Midbrain (tissue), 1 donor: ENCODE measurements around the gene L3HYPDH.

Source experiments
- DNase-seq: peaks from one replicate; lab custom pipeline; 2025; lab: John Stamatoyannopoulos, UW

The L3HYPDH gene

DNA sequence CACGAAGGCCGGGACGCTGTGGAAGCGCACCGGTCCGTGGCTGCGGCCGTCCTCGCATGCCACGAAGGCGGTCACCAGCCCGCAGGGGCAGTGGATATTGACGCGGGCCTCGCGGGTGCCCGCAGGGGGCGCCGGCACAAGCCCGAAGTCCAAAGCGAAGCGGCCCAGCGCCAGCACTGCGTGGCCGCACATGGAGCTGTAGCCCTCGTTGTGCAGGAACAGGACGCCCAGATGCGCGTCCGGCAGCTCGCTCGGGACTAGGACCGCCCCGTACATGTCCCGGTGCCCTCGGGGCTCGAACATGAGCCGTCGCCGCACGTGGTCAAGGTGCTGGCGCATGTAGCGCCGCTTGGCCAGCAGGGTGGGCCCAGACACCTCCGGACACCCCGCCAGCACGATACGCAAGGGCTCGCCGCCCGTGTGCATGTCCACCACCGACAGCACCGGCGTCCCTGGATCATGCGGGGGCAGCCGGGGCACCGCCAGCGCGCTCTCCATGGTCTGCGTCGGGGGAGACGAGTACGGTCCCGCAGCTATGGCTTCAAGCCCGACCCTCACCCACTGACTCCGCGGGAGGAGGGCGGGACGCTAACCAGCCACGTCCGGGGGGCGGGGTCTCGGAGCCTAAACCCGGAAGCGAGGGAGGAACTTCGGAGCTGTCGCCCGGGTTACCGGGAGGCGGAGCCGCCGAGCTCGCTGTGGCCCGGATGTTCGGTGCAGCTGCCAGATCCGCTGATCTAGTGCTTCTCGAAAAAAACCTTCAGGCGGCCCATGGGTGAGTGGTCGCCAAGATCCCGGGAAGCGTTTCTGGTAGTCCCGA is at the start of gene L3HYPDH, which contains the start of gene JKAMP:
TSS of gene L3HYPDH (minus strand) at position 590 of the 820 bp plus-strand sequence. CDS start at position 498, 92 bp downstream.
TSS of gene JKAMP (plus strand) at position 699 of the 820 bp plus-strand sequence. CDS start at position 772, 73 bp downstream.
- peak; percentile 95 for DNase-seq

DNA sequence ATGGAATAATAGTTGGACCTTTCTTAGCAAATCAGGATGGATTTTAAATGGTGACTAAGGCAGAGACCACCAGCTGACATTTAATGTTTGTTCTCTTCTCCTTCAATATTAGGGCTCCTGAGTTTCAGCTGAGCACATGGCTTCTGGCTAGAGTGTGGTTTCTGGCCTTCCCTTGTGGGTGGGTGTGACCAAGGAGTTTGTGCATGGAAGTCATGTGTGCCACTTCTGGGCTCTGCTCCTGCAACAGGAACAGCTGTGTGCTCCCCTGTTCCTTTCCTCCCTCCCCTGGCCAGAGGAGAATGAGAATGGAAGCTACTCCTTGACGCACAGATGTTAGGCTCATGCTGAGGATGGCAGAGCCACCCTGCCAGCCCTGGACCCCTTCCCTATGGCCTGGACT is 48.2 kb upstream of the L3HYPDH start:
- DNase-seq: no peak

DNA sequence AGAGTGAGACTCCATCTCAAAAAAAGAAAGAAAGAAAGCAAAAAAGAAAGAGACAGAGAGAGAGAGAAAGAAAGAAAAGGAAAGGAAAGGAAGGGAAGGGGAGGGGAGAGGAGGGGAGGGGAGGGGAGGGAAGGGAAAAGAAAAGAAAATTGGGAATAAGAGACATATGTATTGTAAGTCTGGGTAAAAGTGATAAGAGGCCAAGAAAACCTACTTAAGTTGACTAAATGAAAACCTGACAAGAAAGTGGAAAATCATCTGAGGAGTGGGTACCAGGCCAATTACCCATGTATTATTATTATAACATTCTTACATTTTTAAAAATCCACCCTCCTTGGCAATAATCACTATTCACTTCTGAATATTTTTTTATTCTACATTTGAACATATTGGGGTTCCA is 46.1 kb upstream of the L3HYPDH start:
- DNase-seq: no peak

DNA sequence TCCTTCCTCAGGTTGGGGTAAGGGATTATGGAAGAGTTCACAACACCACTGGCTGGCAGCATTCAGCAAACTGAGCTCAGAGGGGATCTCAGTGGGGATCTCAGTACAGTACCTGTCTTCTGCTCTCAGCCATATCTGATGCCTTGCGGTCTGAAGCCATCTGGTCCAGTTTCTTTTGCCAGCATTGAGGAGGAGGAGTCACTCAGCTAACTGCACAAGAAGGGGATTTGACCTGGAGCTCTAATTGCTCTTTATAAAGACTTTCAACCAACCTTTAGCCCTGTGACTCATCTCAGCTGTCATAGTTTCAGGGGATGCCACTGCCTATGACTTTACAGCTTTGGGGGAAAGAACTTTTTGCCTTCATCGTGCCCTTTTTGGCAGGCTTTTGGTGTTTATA is 45.0 kb upstream of the L3HYPDH start:
- DNase-seq: no peak

DNA sequence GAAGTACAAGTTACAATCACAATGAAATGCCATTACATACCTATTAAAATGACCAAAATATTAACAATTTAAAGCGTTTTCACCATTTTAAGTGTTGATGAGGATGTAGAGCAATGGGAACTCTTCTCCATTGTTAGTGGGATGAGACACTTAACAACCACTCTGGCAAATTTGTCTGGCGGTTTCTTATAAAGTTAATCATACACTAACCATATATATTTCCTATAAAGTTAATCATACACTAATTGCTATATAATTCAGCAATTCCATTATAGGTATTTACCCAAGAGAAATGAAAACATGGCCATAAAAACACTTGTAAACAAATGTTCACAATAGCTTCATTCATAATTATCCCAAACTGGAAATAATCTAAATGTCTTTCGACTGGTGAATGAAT is 36.0 kb upstream of the L3HYPDH start:
- no peak for DNase-seq

DNA sequence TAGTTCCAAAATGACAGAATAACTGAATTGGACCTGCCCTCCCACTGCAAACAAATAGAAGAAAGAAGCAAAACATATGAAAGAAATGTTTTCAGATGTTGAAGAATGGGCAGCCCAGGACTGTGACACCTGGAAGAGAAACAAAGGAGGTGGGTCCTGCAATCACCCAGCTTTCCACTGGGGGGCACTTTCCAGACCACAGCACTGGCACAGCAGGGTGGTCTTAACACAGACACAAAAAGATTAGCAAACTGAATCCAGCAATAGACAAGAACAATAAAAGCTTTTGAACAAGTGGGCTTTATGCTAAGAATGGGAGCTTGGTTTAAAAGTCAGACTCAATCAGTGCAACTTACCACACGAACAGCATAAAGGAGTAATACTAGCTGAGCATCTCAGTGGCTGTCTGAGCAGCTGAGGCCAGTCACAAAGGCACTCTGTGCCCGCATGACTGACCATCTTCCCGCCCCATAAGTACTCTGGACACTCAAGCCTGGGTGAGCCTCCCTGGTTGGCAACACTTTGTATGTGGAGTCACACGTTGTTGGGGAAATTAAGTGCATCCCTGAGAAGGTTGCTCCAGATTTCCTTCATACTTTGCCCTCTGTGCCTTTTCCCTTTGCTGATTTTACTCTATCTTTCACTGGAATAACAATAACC is 27.8 kb upstream of the L3HYPDH start:
- no peak for DNase-seq

DNA sequence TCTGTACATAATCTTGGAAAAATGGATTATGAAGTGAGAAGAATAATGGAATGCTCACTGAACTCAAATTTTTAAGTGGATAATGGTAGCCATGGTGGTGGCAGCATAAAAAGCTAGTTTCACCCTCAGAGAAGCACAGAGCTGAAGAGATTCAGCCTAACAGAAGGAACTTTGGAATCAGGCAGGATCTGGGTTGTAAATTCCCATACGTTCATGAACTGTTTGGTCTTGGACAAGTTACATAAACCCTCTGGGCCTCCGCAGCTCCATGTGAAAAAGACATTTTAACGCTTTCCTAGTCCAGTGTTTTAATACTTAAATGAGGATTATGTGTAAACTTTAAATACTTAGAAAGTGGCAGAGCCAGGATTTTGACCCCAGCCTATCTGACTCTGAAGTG is 26.8 kb upstream of the L3HYPDH start:
- no peak for DNase-seq

DNA sequence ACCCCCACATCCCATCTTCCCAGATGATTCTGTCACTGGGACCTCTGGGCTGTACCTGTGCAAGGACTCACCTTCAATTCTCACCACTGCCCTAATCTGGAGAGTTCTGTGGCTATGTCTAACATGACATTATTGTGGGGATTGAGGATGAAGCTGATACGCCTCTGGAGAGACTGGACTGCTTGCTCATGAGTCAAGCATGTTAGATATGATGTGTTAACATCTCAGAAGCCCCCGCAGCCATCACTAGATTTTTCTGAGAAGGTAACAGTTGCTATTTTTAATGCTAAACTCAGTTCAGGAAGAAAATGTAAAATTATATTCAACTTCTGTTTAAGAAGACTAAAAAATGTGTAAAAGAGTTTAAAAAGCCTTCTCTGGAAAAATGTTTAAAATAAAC is 25.8 kb upstream of the L3HYPDH start:
- DNase-seq: no peak

DNA sequence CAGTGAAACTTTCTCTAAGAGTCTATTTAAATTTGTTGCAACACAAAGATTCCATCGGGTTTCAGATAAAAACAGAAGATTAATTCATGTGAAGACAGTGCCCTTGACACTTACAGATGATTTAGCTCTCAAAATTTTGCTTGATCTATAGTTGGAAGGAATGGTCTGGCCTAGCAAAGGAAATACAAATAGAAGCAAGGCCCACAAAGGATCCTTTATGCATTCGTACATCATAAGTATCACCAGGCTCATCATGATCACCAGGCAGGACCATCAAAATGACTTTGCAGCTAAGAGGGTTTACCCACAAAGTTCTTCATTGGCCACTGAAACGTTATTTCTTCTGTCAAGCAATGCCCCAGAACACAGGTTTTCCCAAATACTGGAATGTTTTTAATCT is 24.9 kb upstream of the L3HYPDH start:
- no peak for DNase-seq

DNA sequence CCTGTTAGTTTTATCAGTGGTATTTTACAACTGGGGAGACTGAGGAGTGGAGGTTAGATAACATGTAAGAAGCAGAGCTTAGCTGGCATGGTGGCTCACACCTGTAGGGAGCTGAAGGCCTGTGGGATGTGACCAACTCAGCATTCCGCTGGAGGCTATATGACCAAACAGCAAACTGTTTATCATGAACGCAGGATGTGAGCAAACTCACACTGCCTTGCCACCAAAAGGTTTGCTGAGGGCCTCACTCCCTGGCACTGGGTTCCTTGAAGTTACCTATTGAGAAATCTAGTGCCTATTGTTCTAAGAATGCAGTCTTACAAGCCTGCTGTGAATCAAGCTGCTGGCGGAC is 23.5 kb upstream of the L3HYPDH start:
- no peak for DNase-seq

DNA sequence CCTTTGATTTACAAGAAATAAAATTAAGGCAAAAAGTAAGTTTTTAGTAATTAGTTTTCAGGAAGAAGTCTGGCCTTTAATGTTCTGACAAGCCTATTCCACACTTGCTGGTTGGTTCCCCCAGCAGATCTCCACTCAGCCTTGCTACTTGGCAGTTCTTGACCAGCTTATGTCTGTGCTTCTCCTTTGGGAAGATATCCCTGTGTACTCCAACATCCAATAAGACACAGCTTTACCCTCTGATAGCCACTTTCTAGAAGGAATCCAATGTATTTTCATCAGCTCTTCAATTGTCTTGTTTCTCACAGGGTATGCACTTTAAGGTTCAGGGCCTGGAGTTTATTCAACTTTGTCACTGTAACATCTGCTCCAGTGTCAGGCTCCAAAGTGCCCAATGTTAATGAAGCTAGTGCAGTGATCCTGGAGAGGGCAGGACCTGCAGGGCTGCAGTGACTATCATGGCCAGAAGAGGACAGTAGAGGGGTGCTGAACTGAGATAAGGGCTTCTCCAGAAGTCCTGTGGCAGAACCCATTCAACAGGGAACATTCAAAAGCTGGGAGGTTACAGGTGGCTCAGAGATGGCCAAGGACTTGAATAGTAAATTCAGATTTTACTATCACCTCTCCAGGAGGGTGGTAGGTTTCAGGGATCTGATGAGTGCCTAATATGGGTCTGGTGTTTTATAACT is 23.0 kb upstream of the L3HYPDH start:
- DNase-seq: peak; percentile 24

DNA sequence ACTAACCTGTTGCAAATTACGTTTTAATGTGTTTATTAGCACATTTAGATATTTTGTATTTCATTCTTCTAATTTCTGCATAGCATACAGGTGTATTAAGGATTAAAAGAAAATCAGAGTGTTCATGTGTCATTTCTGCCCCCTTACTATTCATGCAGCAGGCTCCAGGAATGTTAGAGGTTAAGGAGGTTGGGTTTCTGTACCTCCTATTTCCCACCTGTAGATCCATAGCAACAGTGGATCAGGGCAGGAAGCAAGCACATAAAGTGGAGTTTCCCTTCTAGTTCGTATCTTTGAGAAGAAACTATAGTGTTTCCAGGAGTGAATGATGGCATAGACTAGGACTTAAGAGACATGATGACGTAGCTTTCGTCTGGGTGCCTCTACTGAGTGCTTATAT is 19.0 kb upstream of the L3HYPDH start:
- DNase-seq: no peak

DNA sequence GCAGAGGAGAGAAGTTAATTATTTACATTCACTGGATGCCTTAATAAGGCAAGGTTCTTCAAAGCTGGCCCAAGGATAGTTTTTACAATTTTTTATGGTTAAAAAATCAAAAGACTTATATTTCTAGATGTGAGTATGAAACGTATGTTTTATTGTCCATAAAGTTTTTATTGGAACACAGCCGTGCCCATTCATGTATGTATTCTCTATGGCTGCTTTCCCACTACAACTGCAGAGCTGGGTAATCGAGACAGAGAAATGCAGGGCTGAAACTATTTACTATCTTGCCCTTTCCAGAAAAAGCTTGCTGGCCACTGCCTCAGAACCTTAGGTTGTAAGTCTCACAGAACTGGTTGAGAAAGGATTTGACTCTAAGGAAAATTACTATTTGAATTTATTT is 16.5 kb upstream of the L3HYPDH start:
- DNase-seq: no peak

DNA sequence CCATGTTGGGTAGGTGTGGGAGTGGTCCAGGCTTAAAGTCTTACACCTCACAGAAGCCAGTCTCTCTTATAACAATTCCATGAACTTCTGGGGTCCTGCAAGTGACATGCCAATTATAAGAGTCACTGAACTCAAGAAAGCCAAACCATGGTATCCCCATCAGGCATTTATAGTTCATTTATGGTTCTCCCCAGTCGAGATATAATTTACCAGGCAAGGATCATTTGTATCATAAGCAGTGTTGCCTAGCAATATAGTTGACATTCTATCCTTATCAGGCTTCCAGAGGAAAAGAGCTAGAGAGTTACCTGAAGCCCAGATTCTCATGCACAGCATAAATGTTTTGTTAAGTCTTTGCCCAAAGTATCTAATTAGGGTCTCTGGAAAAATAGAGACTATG is 8.2 kb upstream of the L3HYPDH start:
- no peak for DNase-seq

DNA sequence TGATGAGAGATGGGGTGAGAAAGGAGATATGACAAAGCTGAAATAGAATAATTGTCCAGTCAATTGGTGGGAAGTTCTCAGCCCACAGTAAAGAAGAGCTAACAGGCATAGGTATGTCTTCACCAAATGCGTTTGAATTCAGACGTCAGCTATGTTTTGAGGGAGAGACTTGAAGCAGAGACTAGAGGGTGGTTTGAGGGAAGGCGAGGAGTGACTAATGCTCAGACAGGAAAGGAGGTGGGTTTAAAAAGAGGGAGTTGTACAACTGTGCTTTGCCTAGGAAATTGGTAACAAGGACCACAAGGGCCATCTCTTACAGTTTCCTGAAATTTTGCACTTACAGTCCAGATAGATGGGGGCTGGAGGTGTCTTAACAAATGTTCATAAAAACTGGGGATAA is 6.5 kb upstream of the L3HYPDH start:
- no peak for DNase-seq

DNA sequence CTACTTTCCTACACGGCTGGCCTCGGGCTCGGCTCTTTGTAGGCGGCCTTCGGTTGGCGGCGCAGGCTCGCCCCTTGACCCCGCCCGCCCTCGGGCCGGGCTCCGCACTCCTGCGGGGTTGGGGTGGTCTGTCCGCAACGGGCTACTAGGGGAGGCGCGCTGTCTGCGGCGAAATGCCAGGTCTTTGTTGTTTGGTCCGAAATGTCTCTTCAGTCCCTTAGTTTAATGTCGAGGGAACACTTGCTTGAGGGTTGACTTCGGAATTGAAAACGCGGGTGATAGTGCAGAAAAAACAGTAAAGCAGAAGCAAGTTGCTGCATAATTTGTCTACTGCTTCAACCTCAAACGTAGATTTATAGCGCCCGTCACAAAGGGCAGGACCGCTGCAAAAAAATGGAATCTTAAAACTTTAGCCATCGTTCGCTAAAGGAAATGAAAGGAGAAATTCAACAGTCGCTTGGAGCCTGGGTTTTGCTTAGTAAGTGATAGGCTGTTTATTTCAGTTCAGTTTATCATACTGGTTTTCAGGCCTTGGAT is 499 bp upstream of the L3HYPDH start:
- peak; percentile 83 for DNase-seq

DNA sequence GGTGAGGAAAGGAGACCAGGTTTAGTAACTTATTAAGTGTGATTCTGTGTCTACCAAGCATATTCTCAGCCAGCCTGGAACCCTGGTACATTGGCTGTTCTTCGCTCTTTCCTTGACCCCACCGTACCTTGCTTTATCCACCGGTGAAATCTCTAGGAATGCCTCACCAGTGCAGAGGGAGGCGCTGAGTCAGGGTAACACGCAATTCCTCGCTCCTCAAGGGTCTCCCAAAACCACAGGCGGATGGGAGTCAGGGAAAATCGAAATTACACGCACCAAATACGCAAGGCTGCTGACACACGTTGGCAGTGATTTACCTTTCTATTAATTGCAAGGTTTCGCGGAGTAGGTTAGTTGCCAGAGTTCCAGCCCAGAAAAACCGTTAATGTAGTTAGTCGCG is 845 bp downstream of the L3HYPDH start:
- DNase-seq: peak; percentile 57

DNA sequence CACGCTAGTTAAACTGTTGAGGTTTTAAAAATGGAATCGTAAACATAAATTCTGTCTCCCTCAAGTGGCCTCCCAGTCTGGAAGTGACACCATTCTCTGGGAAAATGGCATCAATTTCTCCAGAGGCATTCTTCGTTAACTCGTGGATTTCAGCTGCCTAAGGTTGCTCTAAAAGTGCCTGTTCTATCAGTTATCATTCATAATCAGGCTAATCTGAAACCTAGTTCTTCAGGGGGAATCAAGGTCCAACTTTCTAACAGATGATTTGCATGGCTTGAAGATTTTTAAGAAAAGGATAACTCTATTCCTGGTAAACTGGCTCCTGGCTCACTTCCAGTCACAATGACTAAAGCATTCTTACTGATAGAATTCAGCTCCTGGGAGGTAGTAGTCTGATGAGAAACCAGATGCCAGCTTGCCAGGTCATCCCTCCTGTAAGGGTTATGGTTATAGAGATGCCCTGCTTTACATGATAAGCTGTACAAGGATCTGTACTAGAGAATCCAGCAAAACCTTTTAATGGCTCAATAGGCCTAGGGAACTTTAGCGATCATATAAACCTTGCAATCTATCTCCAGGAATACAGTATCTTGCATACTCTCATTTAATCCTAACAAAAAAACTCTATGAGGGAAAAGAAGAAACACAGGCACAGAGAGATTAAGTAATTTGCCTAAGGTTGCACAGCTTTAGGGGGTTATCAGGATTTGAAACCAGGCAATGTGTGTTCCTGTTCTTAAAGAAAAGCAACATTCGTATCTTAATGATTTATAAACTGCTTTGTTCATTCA is 1.5 kb downstream of the L3HYPDH start:
- peak; percentile 16 for DNase-seq

DNA sequence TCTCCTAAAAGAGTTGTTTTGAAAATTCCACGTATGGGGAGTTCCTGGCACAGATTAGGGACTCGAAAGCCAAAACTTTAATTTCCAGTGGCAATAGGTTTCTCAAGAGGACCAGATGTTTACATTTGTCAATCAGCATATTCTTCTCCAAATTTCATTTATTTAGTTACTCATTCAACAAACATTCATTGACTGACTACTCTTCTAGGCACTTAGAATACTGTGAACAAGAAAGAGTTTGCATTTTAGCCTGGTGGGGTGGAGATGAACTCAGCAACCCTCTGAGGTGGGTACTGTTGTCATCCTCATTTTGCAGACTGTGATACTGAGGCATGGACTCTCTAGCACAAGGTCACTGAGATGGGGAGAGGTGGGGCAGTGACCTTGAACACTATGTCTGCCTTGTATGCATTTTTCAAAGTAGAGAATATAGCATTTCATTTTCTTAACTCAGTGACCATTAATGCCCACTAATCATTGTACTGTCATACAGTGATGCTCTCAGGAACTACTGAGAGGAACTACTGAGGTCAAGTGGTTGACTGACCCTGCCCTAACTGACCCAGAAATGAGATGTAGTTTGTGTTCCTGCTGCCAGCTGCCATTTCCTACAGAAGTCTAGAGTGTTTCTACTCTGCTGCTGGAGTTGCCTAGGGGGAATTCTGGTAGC is 2.2 kb downstream of the L3HYPDH start:
- DNase-seq: no peak

DNA sequence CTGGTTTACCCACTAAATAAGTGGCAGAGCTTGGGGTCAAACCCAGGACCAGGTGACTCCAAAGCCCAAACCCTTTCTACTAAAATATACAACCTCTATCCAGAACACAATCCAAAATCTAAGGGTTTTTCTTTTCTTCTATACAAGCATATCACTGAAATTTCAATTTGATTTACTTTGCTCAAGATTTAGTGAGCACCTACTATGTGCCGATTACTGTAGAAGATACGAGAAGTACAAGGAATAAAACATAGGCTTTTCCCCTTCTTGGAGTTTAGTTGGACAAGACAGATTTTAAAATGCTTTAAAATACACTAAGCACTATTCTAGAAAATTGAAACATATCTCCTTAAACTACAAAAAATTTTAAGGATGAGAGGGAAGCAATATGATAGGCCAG is 2.8 kb downstream of the L3HYPDH start:
- DNase-seq: no peak

DNA sequence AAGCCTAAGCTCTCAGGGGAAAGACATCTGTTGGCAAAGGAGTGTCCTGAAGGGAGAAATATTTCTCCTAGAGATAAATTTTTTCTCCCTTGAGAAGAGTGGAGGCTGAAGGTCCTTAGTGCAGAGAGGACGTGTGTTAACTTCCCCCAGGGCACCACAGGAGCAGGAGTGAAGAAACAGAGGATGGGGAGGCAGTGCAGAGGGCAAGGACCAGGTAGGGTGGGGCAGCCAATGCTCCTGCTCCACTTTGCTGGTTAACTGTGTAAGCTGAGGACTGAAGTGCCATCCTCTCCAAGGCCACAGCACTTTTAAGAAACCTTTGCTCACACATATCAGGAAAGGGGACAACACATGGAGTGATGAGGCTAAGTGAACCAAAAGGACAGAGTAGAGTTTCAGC is 4.0 kb downstream of the L3HYPDH start:
- DNase-seq: no peak
